Upper lobe of right lung (tissue), 1 donor: ENCODE measurements around the gene LGI1. TPM values are rescaled to one million over a fixed set of nuclear protein-coding genes. Genes with fewer than 3 reads are reported as not detected.

Experiments
- ATAC-seq: fragments of 200-7000 bp; cut with Tn5 transposase; one replicate; pipeline ENCODE4 v1.9.1; 2020; ENCODE audit warnings: mild to moderate bottlenecking, moderate library complexity
- DNase-seq: peaks from one replicate; pipeline ENCODE4 v3.0.0-alpha.2; 2020
- H3K27ac ChIP-seq: fragments of 200-600 bp; one replicate; pipeline ENCODE4 v1.8.0; 2022
- H3K27me3 ChIP-seq: fragments of 200-600 bp; one replicate; pipeline ENCODE4 v1.8.0; 2022; ENCODE audit warnings: mild to moderate bottlenecking
- H3K36me3 ChIP-seq: fragments of 200-600 bp; one replicate; pipeline ENCODE4 v1.8.0; 2022
- H3K4me1 ChIP-seq: fragments of 200-600 bp; one replicate; pipeline ENCODE4 v1.8.0; 2022
- H3K4me3 ChIP-seq: fragments of 200-600 bp; one replicate; pipeline ENCODE4 v1.8.0; 2022; ENCODE audit warnings: mild to moderate bottlenecking
- H3K9me3 ChIP-seq: fragments of 200-600 bp; one replicate; pipeline ENCODE4 v1.8.0; 2022
- intact Hi-C: fragments of 100-400 bp; cut with DNase I; formaldehyde crosslinking; loops from one replicate; pipeline ENCODE4 v1.11.0; 2022
- total RNA-seq: library from RNA; stranded (reverse); fragmentation: NEBNext Ultra II Directional; extraction: Animal tissue kit (Norgen Biotek cat#: 25700); gene quantifications from one replicate; pipeline ENCODE4 v1.2.1, GENCODE V29; 2021
- TF ChIP-seq, protein P1 (sequence below): fragments of 200-600 bp; IDR thresholded peaks from one replicate; pipeline ENCODE4 v1.8.0; 2022; ENCODE audit warnings: antibody characterized with exemption
- donor health status: DM: no; HTN: yes; CAD: no; lungs with severe emphysema.

Gene LGI1
- total RNA-seq, 1 donor from 2014 or later = not detected

DNA sequence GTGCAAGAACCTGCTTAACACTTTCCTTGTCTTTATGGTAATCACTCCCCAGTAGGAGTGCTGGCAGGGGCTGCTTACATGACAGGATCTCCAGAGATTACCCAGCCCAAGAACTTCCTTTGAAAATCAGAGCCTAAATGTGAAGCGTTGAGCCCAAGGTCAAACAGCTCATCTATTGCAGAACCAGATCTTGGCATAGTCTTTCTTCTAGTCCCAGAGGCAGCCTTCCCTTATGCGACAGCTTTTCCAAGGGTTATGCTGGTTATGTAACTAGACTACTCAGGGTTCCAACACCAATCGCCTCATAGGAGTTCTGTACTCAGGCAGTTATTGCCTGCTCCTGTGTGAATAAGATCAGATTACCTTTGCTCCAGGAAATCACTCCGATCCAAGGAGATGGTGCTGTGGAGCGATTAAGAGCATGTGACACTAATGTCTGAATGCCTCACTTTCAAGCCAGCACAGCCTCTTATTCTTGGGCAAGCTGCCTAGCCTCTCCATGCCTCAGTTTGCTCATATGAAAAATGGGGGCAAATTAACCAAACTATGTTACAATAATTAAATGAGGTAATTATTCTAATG is 8.4 kb upstream of the LGI1 start:
- Histone ChIP-seq H3K9me3 (no peaks in the 10 kb centered on the region), H3K36me3 (no peaks in the 10 kb centered on the region), H3K4me1 (peaks cover 12% of the 10 kb centered on the region), H3K27me3 (no peaks in the 10 kb centered on the region), H3K4me3 (no peak overlapping the region), H3K27ac (no peak overlapping the region)
- TF ChIP-seq, protein P1, sequence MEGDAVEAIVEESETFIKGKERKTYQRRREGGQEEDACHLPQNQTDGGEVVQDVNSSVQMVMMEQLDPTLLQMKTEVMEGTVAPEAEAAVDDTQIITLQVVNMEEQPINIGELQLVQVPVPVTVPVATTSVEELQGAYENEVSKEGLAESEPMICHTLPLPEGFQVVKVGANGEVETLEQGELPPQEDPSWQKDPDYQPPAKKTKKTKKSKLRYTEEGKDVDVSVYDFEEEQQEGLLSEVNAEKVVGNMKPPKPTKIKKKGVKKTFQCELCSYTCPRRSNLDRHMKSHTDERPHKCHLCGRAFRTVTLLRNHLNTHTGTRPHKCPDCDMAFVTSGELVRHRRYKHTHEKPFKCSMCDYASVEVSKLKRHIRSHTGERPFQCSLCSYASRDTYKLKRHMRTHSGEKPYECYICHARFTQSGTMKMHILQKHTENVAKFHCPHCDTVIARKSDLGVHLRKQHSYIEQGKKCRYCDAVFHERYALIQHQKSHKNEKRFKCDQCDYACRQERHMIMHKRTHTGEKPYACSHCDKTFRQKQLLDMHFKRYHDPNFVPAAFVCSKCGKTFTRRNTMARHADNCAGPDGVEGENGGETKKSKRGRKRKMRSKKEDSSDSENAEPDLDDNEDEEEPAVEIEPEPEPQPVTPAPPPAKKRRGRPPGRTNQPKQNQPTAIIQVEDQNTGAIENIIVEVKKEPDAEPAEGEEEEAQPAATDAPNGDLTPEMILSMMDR = no peak
- DNase-seq (no peak), ATAC-seq (peak; percentile 33)
- intact Hi-C loops = no loop called here

DNA sequence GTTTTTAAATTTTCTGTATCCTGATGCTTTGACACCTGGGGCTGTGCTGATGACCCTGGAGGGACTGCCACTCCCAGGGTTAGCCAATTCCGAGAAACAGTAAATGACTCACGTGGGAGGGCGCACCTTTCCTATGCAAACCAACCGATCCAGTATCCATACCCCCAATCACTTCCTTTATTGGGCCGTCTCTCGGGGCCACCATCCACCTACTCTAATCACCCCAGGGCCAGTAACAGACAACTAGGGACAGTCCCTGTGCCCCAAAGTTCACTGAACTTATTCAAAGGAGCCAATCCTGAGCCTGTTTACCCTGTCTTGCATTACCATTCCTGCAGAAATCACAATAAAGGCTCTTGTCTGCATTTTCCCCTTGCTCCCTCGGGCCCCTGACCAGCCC is 6.6 kb upstream of the LGI1 start:
- ATAC-seq (no peak), DNase-seq (no peak)
- TF ChIP-seq, protein P1 = no peak
- no peaks in the 10 kb centered on the region for H3K9me3 ChIP-seq
- no peaks in the 10 kb centered on the region for H3K36me3 ChIP-seq
- H3K27me3 ChIP-seq = no peaks in the 10 kb centered on the region
- intact Hi-C loops = no loop called here
- no peak overlapping the region for H3K4me3 ChIP-seq
- H3K4me1 ChIP-seq = peaks cover 12% of the 10 kb centered on the region
- H3K27ac ChIP-seq = no peak overlapping the region

DNA sequence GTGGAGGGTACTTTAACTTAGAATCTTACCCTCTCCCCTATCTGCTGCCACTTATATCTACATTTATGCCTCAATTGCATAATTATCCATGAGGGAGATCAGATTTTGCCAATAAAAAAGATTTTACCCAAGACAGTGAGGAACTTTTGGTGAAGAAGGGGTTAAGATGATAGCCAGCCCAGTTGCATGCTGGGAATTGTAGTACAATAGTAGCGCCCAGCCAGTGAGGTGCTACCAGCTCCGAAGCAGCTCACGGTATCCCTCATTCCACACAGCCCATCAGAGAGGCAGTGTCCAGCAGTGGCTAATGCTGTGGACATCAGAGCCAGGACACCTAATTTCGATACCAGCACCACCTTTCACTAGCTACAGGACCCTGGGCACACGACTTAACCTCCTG is 5.9 kb upstream of the LGI1 start:
- Histone ChIP-seq H3K27me3 (no peaks in the 10 kb centered on the region), H3K4me1 (peaks cover 12% of the 10 kb centered on the region), H3K9me3 (no peaks in the 10 kb centered on the region), H3K27ac (no peak overlapping the region), H3K36me3 (no peaks in the 10 kb centered on the region), H3K4me3 (peak overlapping the region; percentile 15)
- no peak for DNase-seq
- peak; percentile 71 for ATAC-seq
- intact Hi-C loops = no loop called here
- TF ChIP-seq, protein P1 = no peak

DNA sequence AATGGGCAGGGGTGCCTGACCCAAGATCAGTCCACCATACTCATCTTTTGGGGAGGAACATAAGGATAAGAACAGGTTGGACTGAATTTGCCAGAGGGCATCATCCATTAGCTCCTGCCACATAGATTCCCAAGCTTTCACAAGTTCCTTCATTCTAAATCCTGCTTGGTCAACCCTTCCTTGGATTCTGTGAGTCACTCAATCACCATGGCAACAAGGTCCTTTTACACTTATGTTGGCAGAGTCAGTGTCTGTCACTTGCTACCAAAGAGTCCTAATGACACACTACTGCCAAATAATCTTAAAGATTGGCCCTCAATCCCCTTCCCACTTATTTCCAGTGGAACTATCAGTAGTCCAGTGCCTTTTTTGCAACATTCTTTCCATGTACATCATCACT is 5.0 kb upstream of the LGI1 start:
- intact Hi-C loops = no loop called here
- no peaks in the 10 kb centered on the region for H3K9me3 ChIP-seq
- no peaks in the 10 kb centered on the region for H3K27me3 ChIP-seq
- DNase-seq (no peak), ATAC-seq (no peak)
- H3K4me3 ChIP-seq = no peak overlapping the region
- peaks cover 12% of the 10 kb centered on the region for H3K4me1 ChIP-seq
- H3K27ac ChIP-seq = no peak overlapping the region
- TF ChIP-seq, protein P1 = no peak
- no peaks in the 10 kb centered on the region for H3K36me3 ChIP-seq

DNA sequence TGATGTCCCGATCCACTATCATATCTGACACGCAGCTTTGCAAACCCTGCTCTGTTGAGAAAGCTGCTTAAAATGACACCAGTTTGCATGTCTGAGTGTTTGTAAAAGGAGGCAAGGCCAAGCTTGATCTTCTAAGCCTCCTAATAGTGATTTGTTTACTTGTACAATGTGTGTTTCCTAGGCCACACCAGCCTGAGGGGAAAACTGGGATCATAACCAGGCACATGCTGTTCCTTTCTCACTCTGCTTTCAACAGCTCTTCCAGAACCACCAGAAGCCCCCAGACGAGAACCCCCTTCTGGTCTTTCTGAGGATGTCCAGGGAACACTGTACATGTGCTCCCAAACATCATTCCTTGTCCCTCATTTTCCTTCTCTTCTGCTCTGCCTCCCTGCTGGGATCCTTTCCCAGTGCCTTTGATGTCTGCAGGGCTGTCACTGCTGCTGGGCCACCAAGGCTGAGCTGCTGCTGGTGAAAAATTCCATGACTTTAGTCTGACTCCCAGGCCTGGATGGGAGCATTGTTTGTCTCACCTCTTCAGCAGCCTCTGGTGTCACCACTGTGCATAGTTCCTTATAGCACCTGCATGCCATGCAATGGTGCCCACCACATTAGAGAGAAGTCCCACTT is 4.0 kb upstream of the LGI1 start:
- Histone ChIP-seq H3K36me3 (no peaks in the 10 kb centered on the region), H3K27me3 (no peaks in the 10 kb centered on the region), H3K9me3 (no peaks in the 10 kb centered on the region), H3K4me1 (peaks cover 12% of the 10 kb centered on the region), H3K4me3 (no peak overlapping the region), H3K27ac (no peak overlapping the region)
- intact Hi-C loops = no loop called here
- DNase-seq (no peak), ATAC-seq (no peak)
- TF ChIP-seq, protein P1 = no peak
